K562 (cell line): ENCODE results near the gene COL8A2. TPM values are rescaled to one million over a fixed set of nuclear protein-coding genes. Genes with fewer than 3 reads are reported as not detected.

Experiments used
- CBFA2T3 ChIP-seq: fragments of 450-650 bp; IDR thresholded peaks from 2 replicates; pipeline ENCODE4 v1.6.1; 2017
- CREM ChIP-seq: IDR thresholded peaks from 2 replicates; pipeline ENCODE4 v1.6.1; 2014; ENCODE audit warnings: antibody characterized with exemption, low read depth
- ELF4 ChIP-seq: fragments of 450-650 bp; formaldehyde crosslinking; IDR thresholded peaks from 2 replicates; pipeline ENCODE4 v1.4.0; 2022; ENCODE audit warnings: missing genetic modification characterization
- ESRRA ChIP-seq: fragments of 450-650 bp; IDR thresholded peaks from 2 replicates; pipeline ENCODE4 v1.6.1; 2014; ENCODE audit warnings: low read depth, mild to moderate bottlenecking, moderate library complexity, borderline replicate concordance
- L3MBTL2 ChIP-seq: fragments of 450-650 bp; IDR thresholded peaks from 2 replicates; pipeline ENCODE4 v1.6.1; 2016; ENCODE audit warnings: mild to moderate bottlenecking, moderate library complexity
- MAX ChIP-seq: sonication (generic); formaldehyde crosslinking; IDR thresholded peaks from 2 replicates; pipeline ENCODE4 v1.9.0; 2022; ENCODE audit warnings: mild to moderate bottlenecking, missing genetic modification reagents
- MED1 ChIP-seq: sonication (generic); formaldehyde crosslinking; IDR thresholded peaks from 2 replicates; pipeline ENCODE4 v1.8.1; 2023; ENCODE audit warnings: missing genetic modification reagents, borderline replicate concordance
- MTA3 ChIP-seq: fragments of 450-650 bp; formaldehyde crosslinking; IDR thresholded peaks from 2 replicates; pipeline ENCODE4 v1.6.1; 2017; ENCODE audit warnings: mild to moderate bottlenecking, borderline replicate concordance
- NCOA2 ChIP-seq, 2 experiments: fragments of 450-650 bp; IDR thresholded peaks; 2 replicates each; pipeline ENCODE4 v1.6.1; 2018; ENCODE audit warnings: mild to moderate bottlenecking in 2 of 2, moderate library complexity in 1 of 2; ENCODE audit not compliant: partially characterized antibody in 2 of 2
- NKRF ChIP-seq: fragments of 450-650 bp; IDR thresholded peaks from 2 replicates; pipeline ENCODE4 v1.6.1; 2016; ENCODE audit warnings: borderline replicate concordance
- SMARCA4 ChIP-seq: fragments of 450-650 bp; IDR thresholded peaks from 2 replicates; pipeline ENCODE4 v1.6.1; 2016
- TCF7 ChIP-seq: sonication (generic); IDR thresholded peaks from 2 replicates; pipeline ENCODE4 v1.6.1; 2016; ENCODE audit warnings: antibody characterized with exemption, borderline replicate concordance
- WHSC1 ChIP-seq: IDR thresholded peaks from one replicate; pipeline ENCODE4 v1.6.1; 2012; ENCODE audit warnings: low read length, control low read depth, inconsistent platforms
- XRCC3 ChIP-seq: fragments of 450-650 bp; IDR thresholded peaks from 2 replicates; pipeline ENCODE4 v1.6.1; 2017; ENCODE audit warnings: mild to moderate bottlenecking, moderate library complexity
- ZNF212 ChIP-seq: fragments of 450-650 bp; formaldehyde crosslinking; IDR thresholded peaks from 2 replicates; pipeline ENCODE4 v1.4.0; 2020; ENCODE audit warnings: mild to moderate bottlenecking
- ZNF79 ChIP-seq: fragments of 250-450 bp; sonication (Bioruptor Pico); IDR thresholded peaks from 2 replicates; pipeline ENCODE4 v1.4.0; 2020; ENCODE audit warnings: low read depth, mild to moderate bottlenecking, moderate library complexity
- polyA plus RNA-seq, 8 experiments: library from polyadenylated mRNA; depleted of rRNA in 4 of 8; stranded (reverse) in 5 of 8; unstranded in 3 of 8; fragments of >200 nt; fragmentation: Nextera tagmentation in 2 of 8; fragmentation: Illumina TruSeq in 1 of 8; extraction: Ambion mirVana in 2 of 8; extraction: Trizol in 1 of 8; gene quantifications; 2 replicates each; pipeline versions ENCODE4 v1.2.1 to v1.2.3, GENCODE V29; 2011 to 2014; ENCODE audit warnings: inconsistent platforms in 1 of 8, missing spikeins in 1 of 8
- total RNA-seq, 7 experiments: library from RNA; depleted of rRNA in 6 of 7; stranded (reverse); fragments of >200 nt in 6 of 7; fragmentation: Illumina TruSeq in 2 of 7; extraction: Trizol in 2 of 7; gene quantifications; 2 replicates each; pipeline versions ENCODE4 v1.2.1 to v1.2.3, GENCODE V29; 2011 to 2021; ENCODE audit warnings: low replicate concordance in 1 of 7
- TF ChIP-seq, protein P1 (sequence below): sonication (generic); formaldehyde crosslinking; IDR thresholded peaks from 2 replicates; pipeline ENCODE4 v1.8.0; 2023; ENCODE audit warnings: mild to moderate bottlenecking, missing genetic modification reagents
- TF ChIP-seq, protein P2 (sequence below), 2 experiments: fragments of 150-350 bp in 1 of 2; IDR thresholded peaks; 2 replicates each; pipeline ENCODE4 v1.6.1; 2012 to 2016; ENCODE audit warnings: low read depth in 2 of 2, low read length in 2 of 2, mild to moderate bottlenecking in 1 of 2, moderate library complexity in 1 of 2

COL8A2 gene
- total and polyA plus RNA-seq, 9 of the 15 experiments (the other 6 are each of a cell fraction or from before 2014, with no cell fraction given): 0.03 to 0.14 (median 0.04) TPM; not detected in 5

DNA sequence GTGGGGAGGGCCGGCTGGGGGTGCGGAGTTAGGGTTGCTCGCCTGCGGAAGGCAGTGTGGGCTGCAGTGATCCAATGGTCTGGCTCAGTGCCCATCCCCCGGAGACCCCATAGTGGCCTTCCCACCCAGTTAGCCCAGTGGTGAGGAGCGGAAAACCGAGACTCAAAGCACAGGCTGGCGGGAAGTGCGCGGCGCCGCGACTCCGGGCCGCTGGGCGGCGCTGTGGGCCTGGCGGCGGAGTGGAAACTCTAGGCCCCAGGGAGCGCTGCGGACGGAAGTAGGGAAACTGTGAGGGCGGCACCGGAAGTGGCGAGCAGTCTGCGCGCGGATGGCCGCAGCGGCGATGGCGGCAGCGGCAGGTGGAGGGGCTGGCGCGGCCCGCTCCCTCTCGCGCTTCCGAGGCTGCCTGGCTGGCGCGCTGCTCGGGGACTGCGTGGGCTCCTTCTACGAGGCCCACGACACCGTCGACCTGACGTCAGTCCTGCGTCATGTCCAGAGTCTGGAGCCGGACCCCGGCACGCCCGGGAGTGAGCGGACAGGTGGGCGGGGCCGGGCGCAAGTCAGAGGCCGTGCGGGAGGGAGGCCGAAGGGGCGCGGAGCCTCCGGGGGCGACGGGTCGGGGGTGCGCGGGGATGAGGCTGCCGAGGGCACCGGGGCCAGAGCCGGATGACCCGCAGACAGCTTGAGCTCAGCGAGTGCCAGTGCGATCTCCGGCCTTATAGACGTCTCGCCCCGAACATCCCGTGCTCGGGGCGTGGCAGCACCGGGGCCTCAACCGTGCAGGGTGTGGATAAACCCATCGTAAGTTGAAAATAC, 36.2 kb downstream of the COL8A2 start, which contains the start of gene ADPRS (continued):
- peak; percentile 98 for TF ChIP-seq NKRF
- TF ChIP-seq ESRRA: peak; percentile 88
- TF ChIP-seq WHSC1: no peak
- TF ChIP-seq NCOA2 (IDR thresholded peaks at IDR 0.05; ENCODE audit: partially characterized antibody in 2 of 2): no peak
- TF ChIP-seq CREM: peak; percentile 99
- TF ChIP-seq MAX (CRISPR knock-in tag): peak; percentile 96
- peak; percentile 83 for TF ChIP-seq L3MBTL2
- no peak for TF ChIP-seq CBFA2T3
- 0 out of 2 replicates have a peak, but pooled peaks have one; percentile 29 for TF ChIP-seq TCF7
- TF ChIP-seq MTA3: peak; percentile 96
- no peak for TF ChIP-seq MED1 (CRISPR knock-in tag)
- TF ChIP-seq, protein P1, sequence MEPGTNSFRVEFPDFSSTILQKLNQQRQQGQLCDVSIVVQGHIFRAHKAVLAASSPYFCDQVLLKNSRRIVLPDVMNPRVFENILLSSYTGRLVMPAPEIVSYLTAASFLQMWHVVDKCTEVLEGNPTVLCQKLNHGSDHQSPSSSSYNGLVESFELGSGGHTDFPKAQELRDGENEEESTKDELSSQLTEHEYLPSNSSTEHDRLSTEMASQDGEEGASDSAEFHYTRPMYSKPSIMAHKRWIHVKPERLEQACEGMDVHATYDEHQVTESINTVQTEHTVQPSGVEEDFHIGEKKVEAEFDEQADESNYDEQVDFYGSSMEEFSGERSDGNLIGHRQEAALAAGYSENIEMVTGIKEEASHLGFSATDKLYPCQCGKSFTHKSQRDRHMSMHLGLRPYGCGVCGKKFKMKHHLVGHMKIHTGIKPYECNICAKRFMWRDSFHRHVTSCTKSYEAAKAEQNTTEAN (CRISPR knock-in tag): no peak
- peak; percentile 89 for TF ChIP-seq ELF4
- TF ChIP-seq, protein P2, sequence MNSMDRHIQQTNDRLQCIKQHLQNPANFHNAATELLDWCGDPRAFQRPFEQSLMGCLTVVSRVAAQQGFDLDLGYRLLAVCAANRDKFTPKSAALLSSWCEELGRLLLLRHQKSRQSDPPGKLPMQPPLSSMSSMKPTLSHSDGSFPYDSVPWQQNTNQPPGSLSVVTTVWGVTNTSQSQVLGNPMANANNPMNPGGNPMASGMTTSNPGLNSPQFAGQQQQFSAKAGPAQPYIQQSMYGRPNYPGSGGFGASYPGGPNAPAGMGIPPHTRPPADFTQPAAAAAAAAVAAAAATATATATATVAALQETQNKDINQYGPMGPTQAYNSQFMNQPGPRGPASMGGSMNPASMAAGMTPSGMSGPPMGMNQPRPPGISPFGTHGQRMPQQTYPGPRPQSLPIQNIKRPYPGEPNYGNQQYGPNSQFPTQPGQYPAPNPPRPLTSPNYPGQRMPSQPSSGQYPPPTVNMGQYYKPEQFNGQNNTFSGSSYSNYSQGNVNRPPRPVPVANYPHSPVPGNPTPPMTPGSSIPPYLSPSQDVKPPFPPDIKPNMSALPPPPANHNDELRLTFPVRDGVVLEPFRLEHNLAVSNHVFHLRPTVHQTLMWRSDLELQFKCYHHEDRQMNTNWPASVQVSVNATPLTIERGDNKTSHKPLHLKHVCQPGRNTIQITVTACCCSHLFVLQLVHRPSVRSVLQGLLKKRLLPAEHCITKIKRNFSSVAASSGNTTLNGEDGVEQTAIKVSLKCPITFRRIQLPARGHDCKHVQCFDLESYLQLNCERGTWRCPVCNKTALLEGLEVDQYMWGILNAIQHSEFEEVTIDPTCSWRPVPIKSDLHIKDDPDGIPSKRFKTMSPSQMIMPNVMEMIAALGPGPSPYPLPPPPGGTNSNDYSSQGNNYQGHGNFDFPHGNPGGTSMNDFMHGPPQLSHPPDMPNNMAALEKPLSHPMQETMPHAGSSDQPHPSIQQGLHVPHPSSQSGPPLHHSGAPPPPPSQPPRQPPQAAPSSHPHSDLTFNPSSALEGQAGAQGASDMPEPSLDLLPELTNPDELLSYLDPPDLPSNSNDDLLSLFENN (IDR thresholded peaks at IDR 0.05; ENCODE audit: low read depth in 2 of 2, low read length in 2 of 2): peak in 1 of 2 experiments; percentile 29; a peak in 1 of 4 replicates
- TF ChIP-seq SMARCA4: no peak
- no peak for TF ChIP-seq XRCC3
- no peak for TF ChIP-seq ZNF79 (CRISPR knock-in tag)
- no peak for TF ChIP-seq ZNF212 (CRISPR knock-in tag)
